Activated T-cell treated with anti-CD3 and anti-CD28 coated beads, Interleukin-2, amount 50 U/mL, for 72 hours (primary cell): Measurements from ENCODE around the gene ARID3B. TPM values are rescaled to one million over a fixed set of nuclear protein-coding genes. Genes with fewer than 3 reads are reported as not detected.

Source experiments
- ATAC-seq, 2 donors: fragments of 150-1000 bp; cut with Tn5 transposase; replicated peaks in 1 of 2; 2 replicates each; pipeline ENCODE4 v1.10.0; 2021; ENCODE audit warnings: moderate library complexity in 2 of 2, mild to moderate bottlenecking in 1 of 2
- DNase-seq, 2 donors: peaks; one replicate each; pipeline ENCODE4 v3.0.0; 2021 to 2022; ENCODE audit warnings: mixed read lengths in 1 of 2
- H3K27ac Mint-ChIP-seq: one replicate; pipeline ENCODE4 v1.8.0; 2022; ENCODE audit warnings: mild to moderate bottlenecking, moderate library complexity, mixed read lengths
- H3K27me3 Mint-ChIP-seq: one replicate; pipeline ENCODE4 v1.8.0; 2022; ENCODE audit warnings: low read depth, mixed read lengths
- H3K36me3 Mint-ChIP-seq, 2 donors: one replicate each; pipeline ENCODE4 v1.8.0; 2022; ENCODE audit warnings: mixed read lengths in 2 of 2, mild to moderate bottlenecking in 1 of 2; ENCODE audit not compliant: insufficient read depth in 2 of 2
- H3K4me1 Mint-ChIP-seq: one replicate; pipeline ENCODE4 v1.8.0; 2022; ENCODE audit warnings: low read depth, mixed read lengths
- H3K4me3 Mint-ChIP-seq, 2 donors: one replicate each; pipeline ENCODE4 v1.8.0; 2022; ENCODE audit warnings: mild to moderate bottlenecking in 2 of 2, mixed read lengths in 2 of 2, moderate library complexity in 2 of 2
- H3K9me3 Mint-ChIP-seq, 2 donors: one replicate each; pipeline ENCODE4 v1.8.0; 2022; ENCODE audit warnings: mixed read lengths in 2 of 2
- total RNA-seq, 2 donors: library from RNA; stranded (reverse); gene quantifications; one replicate each; pipeline ENCODE4 v1.2.3, GENCODE V29; 2022

ARID3B gene
- total RNA-seq, 2 donors from 2014 or later: 47.6 to 53.8 TPM

DNA sequence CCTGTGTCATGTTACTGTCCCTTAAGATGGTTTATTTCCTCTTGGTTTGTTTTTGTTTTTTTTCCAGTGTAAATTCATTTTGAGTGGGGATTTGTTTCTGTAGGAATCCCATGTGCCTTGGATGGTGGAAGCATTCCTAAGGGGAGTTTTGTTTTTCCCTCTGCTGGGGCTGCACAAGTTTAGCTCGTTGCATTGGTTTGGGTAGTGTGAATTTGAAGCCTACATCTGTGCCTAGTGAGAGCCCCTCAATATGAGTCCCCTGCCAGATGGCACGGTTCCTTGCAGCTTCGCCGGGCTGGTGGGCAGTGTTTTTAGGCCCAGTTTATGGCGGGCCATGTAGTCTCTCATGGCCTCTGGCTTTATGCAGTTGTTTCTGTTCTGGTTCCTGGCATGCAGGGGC, 17.7 kb downstream of the ARID3B start:
- Mint-ChIP-seq H3K9me3 (no peaks in the 10 kb centered on the region), H3K27ac (peak overlapping the region; percentile 58), H3K4me1 (peaks cover 52% of the 10 kb centered on the region), H3K36me3 (peaks cover 0 to 14% of the 10 kb centered on the region in 2 donors), H3K27me3 (no peaks in the 10 kb centered on the region), H3K4me3 (no peak overlapping the region)
- ATAC-seq: no peak
- DNase-seq: no peak

DNA sequence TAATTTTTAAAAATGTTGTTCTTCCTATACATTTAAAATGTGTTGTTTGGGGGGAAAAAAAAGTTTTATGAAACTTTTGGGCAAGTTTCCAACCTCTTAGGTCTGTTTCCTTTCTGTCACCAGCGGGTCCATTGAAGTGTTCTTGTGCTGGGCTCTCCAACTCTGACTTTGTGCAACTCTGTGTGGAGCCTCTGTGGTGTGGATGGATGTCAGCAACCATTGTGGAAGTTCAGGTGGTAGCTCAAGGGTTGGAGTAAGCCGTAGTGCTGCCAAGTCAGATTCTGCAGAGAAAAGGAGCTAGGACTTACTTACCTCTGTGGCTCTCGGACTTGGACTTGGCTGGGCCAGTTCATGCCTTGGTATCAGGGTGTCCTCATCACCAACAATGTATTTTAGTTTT, 22.4 kb downstream of the ARID3B start:
- ATAC-seq (no peak), DNase-seq (no peak)
- no peaks in the 10 kb centered on the region for H3K9me3 Mint-ChIP-seq
- no peaks in the 10 kb centered on the region for H3K27me3 Mint-ChIP-seq
- H3K4me1 Mint-ChIP-seq: peaks cover 27% of the 10 kb centered on the region
- peaks cover 0 to 12% of the 10 kb centered on the region in 2 donors for H3K36me3 Mint-ChIP-seq
- H3K4me3 Mint-ChIP-seq: no peak overlapping the region
- no peak overlapping the region for H3K27ac Mint-ChIP-seq

DNA sequence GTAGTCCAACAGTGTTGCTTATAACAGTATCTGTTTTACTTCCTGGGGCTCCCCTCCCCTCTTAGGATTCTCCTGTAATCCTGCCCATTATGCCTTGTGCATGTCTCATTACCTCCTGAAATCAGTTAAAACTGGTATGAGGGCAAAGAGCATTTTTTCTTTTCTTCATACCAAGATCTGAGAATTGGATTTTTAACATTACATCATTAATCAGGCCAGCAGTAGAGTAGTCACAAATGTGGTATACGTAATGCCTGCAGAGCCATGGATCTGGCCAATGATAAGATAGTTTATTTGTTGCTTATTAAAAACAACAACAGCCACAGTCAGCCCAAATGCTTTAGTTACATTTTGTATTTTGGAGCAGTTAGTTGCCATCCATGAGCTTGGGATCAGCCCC, 23.2 kb downstream of the ARID3B start:
- DNase-seq (no peak), ATAC-seq (no peak)
- Mint-ChIP-seq H3K9me3 (no peaks in the 10 kb centered on the region), H3K4me1 (peaks cover 20% of the 10 kb centered on the region), H3K36me3 (peaks cover 0 to 12% of the 10 kb centered on the region in 2 donors), H3K4me3 (no peak overlapping the region), H3K27me3 (no peaks in the 10 kb centered on the region), H3K27ac (no peak overlapping the region)

DNA sequence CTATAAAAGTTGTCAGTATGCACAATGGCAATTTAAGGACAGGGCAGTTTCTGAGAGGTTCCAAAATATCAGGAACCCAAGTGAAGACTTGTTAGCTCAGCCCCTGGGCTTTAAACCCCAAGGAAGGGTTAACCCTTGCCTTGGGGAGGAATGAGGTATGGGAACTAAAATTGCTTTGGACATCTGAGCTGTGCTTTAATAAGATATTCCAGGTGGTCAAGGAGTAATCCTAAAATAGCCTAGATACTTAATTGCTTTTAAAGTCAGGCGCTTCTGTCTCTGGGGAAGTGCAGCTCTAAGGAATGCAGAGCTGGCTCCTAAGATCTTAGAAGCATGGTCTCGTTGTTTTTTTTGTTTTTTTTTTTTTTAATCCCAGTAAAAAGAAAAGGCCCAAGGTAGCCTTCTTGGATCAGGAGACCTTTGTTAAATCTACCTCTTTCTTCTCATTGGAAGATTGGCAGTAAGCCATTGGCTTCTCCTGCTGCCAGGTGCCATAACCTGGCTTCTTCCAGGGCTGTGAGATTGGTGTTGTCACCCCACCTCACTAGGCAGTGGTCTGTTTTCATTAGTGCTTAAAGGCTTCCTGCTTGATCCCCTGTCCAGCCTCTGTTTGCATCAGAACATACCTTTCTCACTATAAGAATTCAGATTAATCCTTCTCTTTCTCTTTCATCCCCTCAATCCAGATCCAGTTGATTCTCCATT, 24.5 kb downstream of the ARID3B start:
- peaks cover 0 to 12% of the 10 kb centered on the region in 2 donors for H3K36me3 Mint-ChIP-seq
- DNase-seq (no peak), ATAC-seq (no peak)
- peaks cover 16% of the 10 kb centered on the region for H3K4me1 Mint-ChIP-seq
- H3K4me3 Mint-ChIP-seq: no peak overlapping the region
- no peaks in the 10 kb centered on the region for H3K9me3 Mint-ChIP-seq
- peak overlapping the region; percentile 5 for H3K27ac Mint-ChIP-seq
- no peaks in the 10 kb centered on the region for H3K27me3 Mint-ChIP-seq

DNA sequence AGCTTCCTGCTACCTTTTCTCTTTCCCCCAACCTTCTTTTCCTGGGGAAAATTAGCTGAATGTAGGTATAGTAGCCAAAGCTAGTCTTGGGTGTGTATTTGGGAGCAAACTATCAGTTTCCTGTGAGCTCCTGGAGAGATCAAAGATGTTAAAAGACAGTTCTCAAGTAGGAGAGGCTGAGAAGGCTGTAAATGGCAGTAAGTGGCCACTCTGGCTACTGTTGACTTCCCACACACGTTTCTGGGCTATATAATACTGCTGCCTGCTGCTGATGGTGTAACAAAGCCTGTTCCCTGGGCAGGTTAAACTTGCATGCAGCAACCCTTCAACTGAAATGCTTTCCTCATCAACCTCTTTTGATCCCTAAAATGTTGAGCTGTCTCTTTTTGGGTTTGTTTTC, 27.6 kb downstream of the ARID3B start:
- Mint-ChIP-seq H3K4me1 (peaks cover 15% of the 10 kb centered on the region), H3K9me3 (no peaks in the 10 kb centered on the region), H3K27me3 (no peaks in the 10 kb centered on the region), H3K27ac (peak overlapping the region; percentile 82), H3K36me3 (peaks cover 3 to 10% of the 10 kb centered on the region in 2 donors), H3K4me3 (no peak overlapping the region)
- ATAC-seq (no peak), DNase-seq (no peak)

DNA sequence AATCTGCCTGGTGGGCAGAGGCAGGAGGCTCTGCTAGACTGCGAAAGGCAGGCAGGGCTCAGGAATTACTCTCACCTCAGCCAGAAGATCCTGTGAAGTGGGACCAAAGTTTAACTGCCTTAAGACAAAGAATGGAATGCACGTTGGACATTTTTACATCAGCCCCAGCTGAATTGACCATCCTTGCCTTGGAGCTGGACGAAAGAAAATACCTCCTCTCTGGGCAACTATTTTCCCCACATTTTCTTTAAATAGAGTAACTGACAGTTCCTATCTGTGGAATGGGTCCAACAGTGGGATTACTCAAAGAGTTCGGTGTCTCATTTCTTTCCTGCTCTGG, 28.7 kb downstream of the ARID3B start:
- Mint-ChIP-seq H3K9me3 (no peaks in the 10 kb centered on the region), H3K36me3 (peaks cover 7 to 20% of the 10 kb centered on the region in 2 donors), H3K4me1 (peaks cover 20% of the 10 kb centered on the region), H3K27ac (no peak overlapping the region), H3K4me3 (no peak overlapping the region), H3K27me3 (no peaks in the 10 kb centered on the region)
- ATAC-seq: no peak
- no peak for DNase-seq

DNA sequence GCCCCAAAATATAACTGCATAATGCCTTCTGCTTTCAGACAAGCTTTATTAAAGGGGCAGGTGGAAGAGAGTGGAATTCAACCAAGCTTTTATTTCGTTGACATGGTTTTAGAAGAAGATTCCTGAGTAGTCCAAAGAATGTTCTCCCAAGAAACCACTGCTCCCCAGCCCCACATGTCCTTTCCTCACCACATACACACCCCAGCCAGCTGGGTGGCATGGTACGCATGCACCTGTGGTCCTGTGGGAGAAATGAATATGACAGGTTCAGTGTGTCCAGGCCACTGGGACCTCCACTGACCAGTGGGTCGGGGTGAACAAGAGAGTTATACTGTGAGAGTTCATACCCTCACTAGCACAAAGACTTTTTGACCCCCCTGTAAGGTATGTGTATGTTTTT, 30.2 kb downstream of the ARID3B start:
- Mint-ChIP-seq H3K4me3 (no peak overlapping the region), H3K27ac (peak overlapping the region; percentile 71), H3K9me3 (no peaks in the 10 kb centered on the region), H3K4me1 (peaks cover 20% of the 10 kb centered on the region), H3K27me3 (no peaks in the 10 kb centered on the region), H3K36me3 (peaks cover 7 to 19% of the 10 kb centered on the region in 2 donors)
- ATAC-seq (no peak), DNase-seq (no peak)

DNA sequence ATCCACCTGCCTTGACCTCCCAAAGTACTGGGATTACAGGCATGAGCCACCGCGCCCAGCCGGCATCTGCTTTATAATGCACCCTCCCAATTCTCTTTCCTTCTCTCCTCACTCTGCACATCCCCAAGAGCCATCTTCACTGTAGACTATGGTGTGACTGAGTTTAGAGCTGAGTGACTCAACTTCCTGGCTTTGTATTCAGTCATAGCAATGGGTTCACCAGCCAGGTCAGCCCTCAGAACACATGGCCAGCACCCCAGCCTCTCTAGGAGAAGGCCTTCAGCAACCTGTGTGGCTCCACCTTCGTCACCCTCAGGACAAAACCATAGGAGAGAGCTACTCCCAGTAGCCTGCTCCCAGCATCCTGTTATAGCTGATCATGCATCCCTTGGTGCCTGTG, 33.0 kb downstream of the ARID3B start:
- peak in 1 of 2 donors; percentile 19 for DNase-seq
- Mint-ChIP-seq H3K9me3 (no peaks in the 10 kb centered on the region), H3K4me3 (no peak overlapping the region), H3K36me3 (peaks cover 10 to 24% of the 10 kb centered on the region in 2 donors), H3K4me1 (peaks cover 15% of the 10 kb centered on the region), H3K27me3 (no peaks in the 10 kb centered on the region), H3K27ac (peak overlapping the region; percentile 15)
- peak; percentile 65 to 95 for ATAC-seq

DNA sequence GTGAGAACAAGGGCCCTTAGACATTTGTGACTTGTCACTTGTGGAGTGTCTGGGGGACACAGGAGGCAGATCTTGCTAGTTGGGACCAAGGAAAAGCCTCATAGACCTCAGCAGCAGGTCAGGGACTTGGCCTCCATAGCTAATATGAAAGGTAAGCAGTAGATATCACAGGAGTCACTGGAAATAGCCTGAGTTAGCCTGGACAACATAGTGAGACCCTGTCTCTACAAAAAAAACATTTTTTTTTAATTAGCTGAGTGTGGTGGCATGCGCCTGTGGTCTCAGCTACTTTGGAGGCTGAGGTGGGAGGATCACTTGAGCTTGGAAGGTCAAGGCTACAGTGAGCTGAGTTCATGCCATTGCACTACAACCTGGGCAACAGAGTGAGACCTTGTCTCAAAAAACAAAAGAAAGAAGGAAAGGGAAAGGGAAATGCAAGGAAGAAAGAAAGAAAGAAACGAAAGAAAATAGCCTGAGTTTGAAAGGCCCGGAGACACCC, 37.5 kb downstream of the ARID3B start:
- H3K36me3 Mint-ChIP-seq: peaks cover 7 to 19% of the 10 kb centered on the region in 2 donors

DNA sequence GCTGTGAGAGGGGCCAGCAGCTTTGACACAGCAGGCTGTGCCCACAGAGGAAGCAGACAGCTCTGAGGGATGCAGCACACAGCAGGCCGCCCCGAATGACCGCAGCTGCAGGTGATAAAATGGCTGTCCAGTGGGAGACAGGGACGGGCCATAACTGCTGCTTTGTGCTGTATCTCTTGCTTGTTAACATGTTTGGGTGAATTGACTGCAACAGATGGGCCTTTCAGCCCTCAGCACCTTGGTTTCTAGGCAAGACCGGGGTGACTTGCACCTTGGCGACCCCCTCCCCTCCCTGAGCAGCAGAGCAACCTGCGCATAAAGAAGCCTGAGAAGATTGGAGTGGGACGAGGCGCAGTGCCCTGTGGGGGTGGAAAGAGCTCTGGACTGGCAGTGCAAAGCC, 38.0 kb downstream of the ARID3B start:
- H3K27ac Mint-ChIP-seq: no peak overlapping the region
- ATAC-seq: no peak
- no peaks in the 10 kb centered on the region for H3K27me3 Mint-ChIP-seq
- H3K4me1 Mint-ChIP-seq: peaks cover 10% of the 10 kb centered on the region
- peaks cover 3 to 15% of the 10 kb centered on the region in 2 donors for H3K36me3 Mint-ChIP-seq
- no peaks in the 10 kb centered on the region for H3K9me3 Mint-ChIP-seq
- H3K4me3 Mint-ChIP-seq: no peak overlapping the region
- DNase-seq: no peak

More for the DNA sequence above, 37.5 kb downstream of the ARID3B start:
- H3K27ac Mint-ChIP-seq: no peak overlapping the region
- ATAC-seq: no peak
- no peak for DNase-seq
- H3K4me3 Mint-ChIP-seq: no peak overlapping the region
- H3K4me1 Mint-ChIP-seq: peaks cover 15% of the 10 kb centered on the region
- H3K27me3 Mint-ChIP-seq: no peaks in the 10 kb centered on the region
- no peaks in the 10 kb centered on the region for H3K9me3 Mint-ChIP-seq

DNA sequence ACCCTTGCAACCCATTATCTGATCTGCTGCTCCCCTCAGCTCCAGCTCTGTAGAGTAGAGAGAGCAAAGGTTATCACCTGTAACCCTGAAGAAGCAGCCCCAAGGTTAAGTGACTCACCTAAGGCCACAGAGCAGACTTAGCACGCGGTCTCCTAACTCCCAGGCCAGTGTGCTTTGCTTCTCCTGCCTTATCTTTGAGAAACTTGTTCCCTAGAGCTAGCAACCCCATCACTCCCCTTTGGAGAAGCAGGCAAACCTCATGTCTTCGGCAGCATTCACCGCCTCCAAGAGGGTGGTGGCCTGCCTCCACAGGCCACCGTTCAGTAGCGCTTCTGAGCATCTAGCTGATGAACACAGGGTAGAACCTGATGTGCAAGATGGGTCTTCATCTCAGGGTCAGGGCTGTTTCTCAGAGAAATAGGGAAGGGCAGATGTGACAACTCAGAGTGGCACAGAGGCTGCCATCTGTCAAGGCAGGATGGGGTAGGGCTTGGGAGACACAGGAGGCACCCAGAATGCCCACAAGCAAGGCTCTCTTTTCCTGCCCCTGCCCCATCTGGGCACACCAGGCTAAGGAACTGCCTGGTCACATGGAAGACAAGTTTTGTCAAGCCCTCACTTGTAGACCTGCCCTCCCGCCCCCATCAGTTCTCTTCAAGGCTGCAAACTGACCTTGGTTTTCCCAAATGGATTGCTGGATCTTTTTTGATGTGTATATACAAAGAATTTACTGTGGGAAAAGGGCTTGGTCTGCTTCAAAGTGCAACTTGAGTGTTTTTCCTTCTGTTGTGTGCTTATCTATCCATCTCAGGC, 39.7 kb downstream of the ARID3B start:
- no peaks in the 10 kb centered on the region for H3K27me3 Mint-ChIP-seq
- ATAC-seq: peak in 1 of 2 donors; percentile 57
- no peak overlapping the region for H3K4me3 Mint-ChIP-seq
- peaks cover 2 to 7% of the 10 kb centered on the region in 2 donors for H3K36me3 Mint-ChIP-seq
- H3K27ac Mint-ChIP-seq: peak overlapping the region; percentile 65
- peaks cover 4% of the 10 kb centered on the region for H3K4me1 Mint-ChIP-seq
- no peak for DNase-seq
- H3K9me3 Mint-ChIP-seq: no peaks in the 10 kb centered on the region

DNA sequence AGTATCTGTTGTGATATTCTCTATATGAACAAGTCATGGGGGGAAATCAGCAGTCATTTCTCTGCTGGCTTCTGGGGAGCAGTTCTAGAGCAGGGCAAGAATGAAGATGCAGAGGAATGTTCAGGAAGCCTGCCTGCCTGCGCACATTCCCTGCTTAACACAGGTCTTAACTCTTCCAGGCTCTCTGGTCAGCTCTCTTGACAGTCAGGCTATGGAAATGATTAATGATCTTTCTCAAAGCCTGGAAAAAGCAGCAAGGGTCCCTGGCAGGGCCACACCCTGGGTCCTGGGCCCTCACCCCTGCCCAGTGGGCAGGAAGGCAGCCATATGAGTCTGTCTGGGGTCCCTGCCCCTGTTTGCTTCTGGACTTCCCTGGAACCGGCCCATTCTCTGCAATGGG, 43.2 kb downstream of the ARID3B start:
- no peaks in the 10 kb centered on the region for H3K36me3 Mint-ChIP-seq
- H3K27ac Mint-ChIP-seq: no peak overlapping the region
- DNase-seq: no peak
- H3K4me3 Mint-ChIP-seq: no peak overlapping the region
- no peaks in the 10 kb centered on the region for H3K27me3 Mint-ChIP-seq
- no peaks in the 10 kb centered on the region for H3K4me1 Mint-ChIP-seq
- H3K9me3 Mint-ChIP-seq: no peaks in the 10 kb centered on the region
- no peak for ATAC-seq

DNA sequence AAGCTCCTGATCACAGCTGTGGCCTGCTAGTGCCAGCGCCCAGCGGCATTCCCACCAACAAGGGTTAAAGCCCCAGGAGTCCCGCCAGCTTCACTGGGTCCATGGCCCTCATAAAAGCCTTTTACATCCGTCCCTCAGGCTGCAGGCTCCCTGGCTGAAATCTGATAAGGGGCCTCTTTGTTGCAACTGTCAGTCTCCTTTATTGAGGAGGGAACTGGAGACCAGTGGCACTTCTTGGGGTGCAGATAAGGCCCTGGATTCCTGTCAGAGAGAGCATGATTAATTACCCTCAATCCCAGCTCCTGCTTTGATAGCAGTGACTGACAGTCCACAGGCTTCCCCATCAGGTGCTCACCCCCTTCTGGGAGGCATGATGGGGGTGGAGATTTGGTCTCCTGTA, 43.8 kb downstream of the ARID3B start:
- Mint-ChIP-seq H3K4me3 (no peak overlapping the region), H3K27me3 (no peaks in the 10 kb centered on the region), H3K36me3 (no peaks in the 10 kb centered on the region), H3K27ac (no peak overlapping the region), H3K4me1 (no peaks in the 10 kb centered on the region), H3K9me3 (no peaks in the 10 kb centered on the region)
- no peak for ATAC-seq
- no peak for DNase-seq
